GM13977 (cell line): Measurements from ENCODE around the gene APLN.

Experiments used
- DNase-seq: peaks from one replicate; pipeline ENCODE4 v3.0.0; 2012; ENCODE audit warnings: low spot score
- in situ Hi-C: fragments of 300-500 bp; cut with MboI; formaldehyde crosslinking; loops from one replicate; pipeline ENCODE4 v1.12.0; 2022; ENCODE audit warnings: low sequenced_read_pairs, low pct_unique_long_range_greater_than_20kb, mixed read lengths, inconsistent platforms; ENCODE audit not compliant: unreplicated experiment
- TF ChIP-seq, protein P1 (sequence below): IDR thresholded peaks from 2 replicates; pipeline ENCODE4 v1.5.1; 2012; ENCODE audit warnings: mild to moderate bottlenecking, control low read depth; ENCODE audit not compliant: insufficient read depth; ENCODE audit errors: extremely low read depth, missing control alignments

APLN gene

DNA sequence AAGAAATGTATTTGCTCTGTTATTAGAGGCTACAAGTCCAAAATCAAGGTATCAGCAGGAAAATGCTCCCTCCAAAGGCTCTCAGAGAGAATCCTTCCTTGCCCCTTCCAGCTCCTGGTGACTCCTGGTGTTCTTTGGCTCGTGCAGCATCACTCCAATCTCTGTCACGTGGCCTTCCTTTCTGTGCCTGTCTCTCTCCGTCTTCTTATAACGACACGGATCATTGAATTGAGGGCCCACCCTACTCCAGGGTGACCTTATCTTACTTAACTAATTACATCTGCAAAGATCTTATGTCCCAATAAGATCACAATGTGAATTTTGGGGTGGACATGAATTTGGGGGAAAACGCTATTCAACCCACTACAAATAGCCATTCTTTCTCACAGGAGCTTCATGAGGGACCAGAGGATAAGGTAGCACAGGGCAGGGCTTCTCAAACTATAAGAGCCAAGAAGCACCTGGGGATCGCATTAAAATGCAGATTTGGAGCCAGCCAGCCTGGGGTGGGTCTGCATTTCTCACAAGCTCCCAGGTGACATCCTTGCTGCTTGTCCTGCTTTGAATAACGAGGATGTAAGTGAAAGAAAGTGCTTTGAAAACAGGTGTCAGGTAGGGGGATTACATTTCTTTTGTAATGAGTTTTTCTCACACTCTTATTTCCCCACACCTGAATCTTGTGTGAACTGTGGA is 41.9 kb upstream of the APLN start:
- no peak for DNase-seq
- in situ Hi-C loops = no loop called here
- TF ChIP-seq, protein P1, sequence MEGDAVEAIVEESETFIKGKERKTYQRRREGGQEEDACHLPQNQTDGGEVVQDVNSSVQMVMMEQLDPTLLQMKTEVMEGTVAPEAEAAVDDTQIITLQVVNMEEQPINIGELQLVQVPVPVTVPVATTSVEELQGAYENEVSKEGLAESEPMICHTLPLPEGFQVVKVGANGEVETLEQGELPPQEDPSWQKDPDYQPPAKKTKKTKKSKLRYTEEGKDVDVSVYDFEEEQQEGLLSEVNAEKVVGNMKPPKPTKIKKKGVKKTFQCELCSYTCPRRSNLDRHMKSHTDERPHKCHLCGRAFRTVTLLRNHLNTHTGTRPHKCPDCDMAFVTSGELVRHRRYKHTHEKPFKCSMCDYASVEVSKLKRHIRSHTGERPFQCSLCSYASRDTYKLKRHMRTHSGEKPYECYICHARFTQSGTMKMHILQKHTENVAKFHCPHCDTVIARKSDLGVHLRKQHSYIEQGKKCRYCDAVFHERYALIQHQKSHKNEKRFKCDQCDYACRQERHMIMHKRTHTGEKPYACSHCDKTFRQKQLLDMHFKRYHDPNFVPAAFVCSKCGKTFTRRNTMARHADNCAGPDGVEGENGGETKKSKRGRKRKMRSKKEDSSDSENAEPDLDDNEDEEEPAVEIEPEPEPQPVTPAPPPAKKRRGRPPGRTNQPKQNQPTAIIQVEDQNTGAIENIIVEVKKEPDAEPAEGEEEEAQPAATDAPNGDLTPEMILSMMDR = no peak

DNA sequence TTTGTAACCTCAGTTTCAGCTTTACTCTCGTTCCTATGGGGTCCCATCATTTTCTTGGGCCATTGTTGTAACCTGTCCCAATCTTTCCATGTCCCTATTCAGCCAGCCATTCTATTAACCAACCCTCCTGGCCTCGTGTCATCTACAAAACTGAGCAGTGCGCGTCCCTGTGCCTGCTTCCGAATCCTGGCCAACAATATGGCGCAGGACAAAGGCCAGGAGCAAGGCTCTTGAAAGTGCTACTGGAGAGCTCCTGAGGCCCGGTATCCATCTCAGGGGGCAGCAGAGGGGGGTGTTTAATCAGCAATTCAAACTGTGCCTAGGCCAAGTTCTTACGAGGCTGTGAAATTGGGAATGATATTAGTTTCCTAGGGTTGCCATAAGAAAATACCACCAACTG is 41.2 kb upstream of the APLN start:
- TF ChIP-seq, protein P1 = no peak
- DNase-seq = no peak
- in situ Hi-C loops = no loop called here

DNA sequence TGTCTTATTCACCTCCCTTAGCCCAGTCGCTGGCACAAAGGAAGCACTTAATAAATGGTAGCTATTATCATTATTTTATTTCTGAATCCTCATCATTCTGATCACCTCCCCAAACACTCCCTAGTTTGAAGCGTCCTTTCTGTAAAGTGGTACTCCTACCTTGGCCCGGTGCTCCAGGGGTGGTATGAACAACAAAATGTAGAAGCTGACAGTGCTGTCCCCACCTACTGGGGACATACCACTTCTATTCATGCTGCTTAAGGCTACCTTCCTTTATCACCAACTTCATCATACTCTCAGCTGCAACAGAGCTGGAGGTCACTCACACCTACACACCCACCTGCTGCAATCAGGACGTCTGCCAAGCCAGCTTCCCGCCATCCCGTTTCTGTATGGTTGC is 40.8 kb upstream of the APLN start:
- TF ChIP-seq, protein P1 = no peak
- in situ Hi-C loops = no loop called here
- DNase-seq = no peak

DNA sequence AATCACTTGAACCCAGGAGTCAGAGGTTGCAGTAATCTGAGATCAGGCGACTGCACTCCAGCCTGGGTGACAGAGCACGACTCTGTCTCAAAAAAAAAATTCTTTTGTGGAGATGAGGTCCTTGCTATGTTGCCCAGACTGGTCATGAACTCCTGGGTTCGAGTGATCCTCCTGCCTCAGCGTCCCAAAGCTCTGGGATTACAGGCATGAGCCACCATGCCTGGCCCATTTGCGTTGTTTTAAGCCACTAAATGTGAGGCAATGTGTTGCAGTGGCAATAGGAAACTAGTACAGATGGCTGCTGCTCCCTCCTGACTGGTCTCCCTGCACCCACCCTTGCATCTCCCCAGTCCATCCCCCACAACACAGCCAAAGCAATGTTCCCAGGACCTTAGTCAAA is 40.0 kb upstream of the APLN start:
- in situ Hi-C loops = no loop called here
- DNase-seq = no peak
- TF ChIP-seq, protein P1 = no peak

DNA sequence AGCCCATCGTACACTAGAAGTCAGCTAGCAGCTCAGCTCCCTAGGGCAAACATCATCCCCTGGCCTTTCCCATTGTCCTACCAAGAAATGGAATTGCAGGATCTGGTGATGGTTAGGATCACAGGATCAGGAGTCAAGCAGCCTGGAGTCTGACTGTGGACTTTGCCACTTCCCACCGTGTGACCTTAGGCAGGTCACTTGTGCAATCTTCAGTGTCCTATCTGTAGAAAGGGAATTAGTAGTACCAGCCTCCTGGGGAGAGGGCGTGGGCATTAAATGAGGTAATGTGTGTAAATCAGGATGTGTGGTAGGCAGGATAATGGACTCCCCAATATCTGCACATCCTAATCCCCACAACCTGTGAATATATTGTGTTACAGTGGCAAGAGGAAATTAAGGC is 38.6 kb upstream of the APLN start:
- in situ Hi-C loops = no loop called here
- DNase-seq = no peak
- TF ChIP-seq, protein P1 = no peak

DNA sequence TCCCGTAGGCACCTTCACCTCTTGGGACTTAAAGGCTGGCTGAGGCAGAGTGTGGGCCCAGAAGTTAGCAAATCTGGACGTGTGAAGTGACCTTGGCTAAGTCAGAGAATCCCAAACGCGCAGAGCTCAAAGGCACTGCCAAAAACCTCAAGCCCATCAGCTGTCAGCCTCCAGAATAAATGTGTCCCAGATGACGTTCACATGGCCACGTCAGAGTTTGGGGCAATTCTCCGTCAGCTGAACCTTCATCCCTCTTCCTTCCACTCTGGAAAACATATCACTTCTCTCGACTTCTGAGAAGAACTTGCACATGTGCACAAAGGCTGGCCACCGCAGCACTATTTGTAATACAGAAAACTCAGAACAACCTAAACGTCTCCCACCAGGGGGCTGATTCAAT is 35.7 kb upstream of the APLN start:
- TF ChIP-seq, protein P1 = no peak
- DNase-seq = no peak
- in situ Hi-C loops = no loop called here
